ENCODE results near the gene TOMM34.

Gene TOMM34

GRCh38 chr20:44918761-44919160 lies 41.4 kb downstream of the TOMM34 start:
- Histone ChIP-seq H3K9ac (ENCODE audit: low read length) (no peak overlapping the region), H4K20me1 (ENCODE audit: insufficient read depth, low read length) (no peaks in the 10 kb centered on the region), H3F3A (ENCODE audit: insufficient read depth, low read length) (no peaks in the 10 kb centered on the region), H3K9me3 (replicated peaks; ENCODE audit: insufficient read depth, low read length) (no peaks in the 10 kb centered on the region), H3K9me2 (replicated peaks; ENCODE audit: insufficient read depth, low read length) (no peaks in the 10 kb centered on the region), H2AFZ (ENCODE audit: low read length) (no peak overlapping the region), H3K36me3 (replicated peaks; ENCODE audit: insufficient read depth, low read length) (no peaks in the 10 kb centered on the region), H3K4me3 (ENCODE audit: low read length) (no peak overlapping the region), H3K4me1 (ENCODE audit: low read length) (no peaks in the 10 kb centered on the region), H3K79me2 (ENCODE audit: low read length) (no peaks in the 10 kb centered on the region), H3K27me3 (replicated peaks; ENCODE audit: insufficient read depth, low read length) (no peaks in the 10 kb centered on the region), H3K27ac (ENCODE audit: low read length) (no peak overlapping the region), H3K4me2 (ENCODE audit: low read depth, low read length) (no peak overlapping the region)
- no peak for TF ChIP-seq CTCF (IDR thresholded peaks at IDR 0.05; ENCODE audit: low read length)
- TF ChIP-seq EZH2 (optimal IDR thresholded peaks at IDR 0.05; ENCODE audit: low read depth, low read length): no peak
- TF ChIP-seq EZH2phosphoT487 (IDR thresholded peaks at IDR 0.05; ENCODE audit: low read length): no peak
- no peak for DNase-seq

- H3K36me3 ChIP-seq (replicated peaks; ENCODE audit: insufficient read depth, low read length): no peaks in the 10 kb centered on the region
- TF ChIP-seq CTCF (IDR thresholded peaks at IDR 0.05; ENCODE audit: low read length): no peak
- TF ChIP-seq EZH2phosphoT487 (IDR thresholded peaks at IDR 0.05; ENCODE audit: low read length): no peak
- TF ChIP-seq EZH2 (optimal IDR thresholded peaks at IDR 0.05; ENCODE audit: low read depth, low read length): no peak
- no peaks in the 10 kb centered on the region for H3F3A ChIP-seq (ENCODE audit: insufficient read depth, low read length)
- no peak overlapping the region for H3K4me3 ChIP-seq (ENCODE audit: low read length)
- no peaks in the 10 kb centered on the region for H3K4me1 ChIP-seq (ENCODE audit: low read length)
- no peaks in the 10 kb centered on the region for H3K27me3 ChIP-seq (replicated peaks; ENCODE audit: insufficient read depth, low read length)
- no peaks in the 10 kb centered on the region for H3K79me2 ChIP-seq (ENCODE audit: low read length)
- H4K20me1 ChIP-seq (ENCODE audit: insufficient read depth, low read length): no peaks in the 10 kb centered on the region
- H3K9me3 ChIP-seq (replicated peaks; ENCODE audit: insufficient read depth, low read length): no peaks in the 10 kb centered on the region
- H2AFZ ChIP-seq (ENCODE audit: low read length): no peak overlapping the region
- H3K4me2 ChIP-seq (ENCODE audit: low read depth, low read length): no peak overlapping the region
- H3K9ac ChIP-seq (ENCODE audit: low read length): no peak overlapping the region
- H3K27ac ChIP-seq (ENCODE audit: low read length): no peak overlapping the region
- DNase-seq: no peak
- H3K9me2 ChIP-seq (replicated peaks; ENCODE audit: insufficient read depth, low read length): no peaks in the 10 kb centered on the region
These were observed 41.9 kb downstream of the TOMM34 start for GRCh38 chr20:44918342-44918741.

GRCh38 chr20:44917399-44917798 lies 42.8 kb downstream of the TOMM34 start:
- no peak for TF ChIP-seq EZH2 (optimal IDR thresholded peaks at IDR 0.05; ENCODE audit: low read depth, low read length)
- no peak for TF ChIP-seq EZH2phosphoT487 (IDR thresholded peaks at IDR 0.05; ENCODE audit: low read length)
- TF ChIP-seq CTCF (IDR thresholded peaks at IDR 0.05; ENCODE audit: low read length): no peak
- Histone ChIP-seq H3K36me3 (replicated peaks; ENCODE audit: insufficient read depth, low read length) (no peaks in the 10 kb centered on the region), H3K9me2 (replicated peaks; ENCODE audit: insufficient read depth, low read length) (no peaks in the 10 kb centered on the region), H4K20me1 (ENCODE audit: insufficient read depth, low read length) (no peaks in the 10 kb centered on the region), H2AFZ (ENCODE audit: low read length) (no peak overlapping the region), H3K4me1 (ENCODE audit: low read length) (peaks cover 4% of the 10 kb centered on the region; the same call in 1 of the 2 replicates), H3K79me2 (ENCODE audit: low read length) (no peaks in the 10 kb centered on the region), H3K4me3 (ENCODE audit: low read length) (no peak overlapping the region), H3K4me2 (ENCODE audit: low read depth, low read length) (no peak overlapping the region), H3F3A (ENCODE audit: insufficient read depth, low read length) (no peaks in the 10 kb centered on the region), H3K9ac (ENCODE audit: low read length) (no peak overlapping the region), H3K9me3 (replicated peaks; ENCODE audit: insufficient read depth, low read length) (no peaks in the 10 kb centered on the region), H3K27me3 (replicated peaks; ENCODE audit: insufficient read depth, low read length) (no peaks in the 10 kb centered on the region), H3K27ac (ENCODE audit: low read length) (no peak overlapping the region)
- no peak for DNase-seq
